Testis (tissue), 2 donors: ENCODE measurements around the gene LYSMD4.

ENCODE experiments used
- CTCF ChIP-seq, 3 experiments: fragments of 450-650 bp in 2 of 3; fragments of 200-600 bp in 1 of 3; sonication (generic) in 1 of 3; IDR thresholded peaks; one replicate each; pipeline ENCODE4 v1.5.1; 2016 to 2019; ENCODE audit warnings: antibody characterized with exemption in 3 of 3, mild to moderate bottlenecking in 2 of 3, moderate library complexity in 1 of 3
- POLR2A ChIP-seq: fragments of 450-650 bp; IDR thresholded peaks from one replicate; pipeline ENCODE4 v1.6.1; 2017; ENCODE audit warnings: antibody characterized with exemption, mild to moderate bottlenecking, moderate library complexity

- TF ChIP-seq POLR2A (no peak), CTCF (IDR thresholded peaks at IDR 0.05) (peak; percentile 61 to 85 (median 82))
Measured at GRCh38 chr15:99704444-99704838, 28.8 kb downstream of the LYSMD4 start.
